Thoracic aorta (tissue), 2 donors: ENCODE results near the gene GPD1. TPM values are rescaled to one million over a fixed set of nuclear protein-coding genes. Genes with fewer than 3 reads are reported as not detected.

Experiments used
- ATAC-seq: fragments of 150-250 bp; one replicate; pipeline ENCODE4 v1.8.0; 2017; ENCODE audit warnings: low read depth; ENCODE audit not compliant: insufficient number of reproducible peaks, low FRiP score
- DNase-seq: peaks from one replicate; pipeline ENCODE4 v3.0.0-alpha.2; 2020; ENCODE audit warnings: low spot score
- H3K27ac ChIP-seq, 2 donors: fragments of 200-600 bp; sonication (generic); 1 replicate in 1 of 2; 2 replicates in 1 of 2; pipeline ENCODE4 v1.5.1; 2016; ENCODE audit warnings: mild to moderate bottlenecking in 2 of 2, moderate library complexity in 2 of 2
- H3K27me3 ChIP-seq: fragments of 200-600 bp; sonication (generic); replicated peaks from 2 replicates; pipeline ENCODE4 v1.6.0; 2016; ENCODE audit warnings: mild to moderate bottlenecking; ENCODE audit not compliant: insufficient read depth
- H3K36me3 ChIP-seq: fragments of 200-600 bp; sonication (generic); one replicate; pipeline ENCODE4 v1.5.1; 2016
- H3K4me1 ChIP-seq, 2 donors: fragments of 200-600 bp; sonication (generic); 1 replicate in 1 of 2; 2 replicates in 1 of 2; pipeline versions ENCODE4 v1.5.1 to v1.6.0; 2016; ENCODE audit warnings: low read depth in 2 of 2, mild to moderate bottlenecking in 1 of 2; ENCODE audit not compliant: control insufficient read depth in 1 of 2
- H3K4me3 ChIP-seq: fragments of 200-600 bp; sonication (generic); 2 replicates; pipeline ENCODE4 v1.5.1; 2016; ENCODE audit warnings: mild to moderate bottlenecking
- H3K9me3 ChIP-seq: fragments of 200-600 bp; sonication (generic); 2 replicates; pipeline ENCODE4 v1.5.1; 2016
- total RNA-seq, 2 donors: library from RNA; depleted of rRNA; stranded (reverse); fragments of >200 nt; gene quantifications; one replicate each; pipeline versions ENCODE4 v1.1.0 to v1.2.3, GENCODE V29; 2016
- TF ChIP-seq, protein P1 (sequence below): fragments of 200-600 bp; sonication (generic); IDR thresholded peaks from one replicate; pipeline ENCODE4 v1.5.1; 2019; ENCODE audit warnings: antibody characterized with exemption

GPD1 gene
- total RNA-seq, 2 donors from 2014 or later: 4.2 to 5.0 TPM

DNA sequence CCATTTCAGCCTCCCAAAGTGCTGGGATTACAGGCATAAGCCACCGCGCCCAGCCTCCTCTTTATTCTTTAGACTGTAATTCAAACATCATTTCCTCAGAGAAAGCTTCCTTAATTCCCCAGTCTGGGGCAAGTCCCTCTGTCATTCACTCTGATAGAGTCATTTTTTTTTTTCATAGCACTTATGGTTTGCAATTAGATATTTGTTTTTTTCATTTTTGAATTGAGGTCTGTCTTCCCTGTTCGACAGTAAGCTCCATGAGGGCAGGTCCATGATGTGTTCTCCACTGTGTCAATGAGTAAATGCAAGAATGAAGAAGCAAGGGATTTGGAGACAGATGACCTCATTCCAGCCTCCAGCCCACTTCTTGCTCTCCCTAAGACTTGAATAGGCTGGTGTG, 34.3 kb upstream of the GPD1 start:
- no peaks in the 10 kb centered on the region for H3K27me3 ChIP-seq
- no peaks in the 10 kb centered on the region for H3K36me3 ChIP-seq
- no peak overlapping the region for H3K4me3 ChIP-seq
- no peaks in the 10 kb centered on the region for H3K9me3 ChIP-seq
- DNase-seq (no peak), ATAC-seq (no peak)
- peaks cover 0 to 19% of the 10 kb centered on the region in 2 donors for H3K4me1 ChIP-seq
- no peak overlapping the region for H3K27ac ChIP-seq
- TF ChIP-seq, protein P1, sequence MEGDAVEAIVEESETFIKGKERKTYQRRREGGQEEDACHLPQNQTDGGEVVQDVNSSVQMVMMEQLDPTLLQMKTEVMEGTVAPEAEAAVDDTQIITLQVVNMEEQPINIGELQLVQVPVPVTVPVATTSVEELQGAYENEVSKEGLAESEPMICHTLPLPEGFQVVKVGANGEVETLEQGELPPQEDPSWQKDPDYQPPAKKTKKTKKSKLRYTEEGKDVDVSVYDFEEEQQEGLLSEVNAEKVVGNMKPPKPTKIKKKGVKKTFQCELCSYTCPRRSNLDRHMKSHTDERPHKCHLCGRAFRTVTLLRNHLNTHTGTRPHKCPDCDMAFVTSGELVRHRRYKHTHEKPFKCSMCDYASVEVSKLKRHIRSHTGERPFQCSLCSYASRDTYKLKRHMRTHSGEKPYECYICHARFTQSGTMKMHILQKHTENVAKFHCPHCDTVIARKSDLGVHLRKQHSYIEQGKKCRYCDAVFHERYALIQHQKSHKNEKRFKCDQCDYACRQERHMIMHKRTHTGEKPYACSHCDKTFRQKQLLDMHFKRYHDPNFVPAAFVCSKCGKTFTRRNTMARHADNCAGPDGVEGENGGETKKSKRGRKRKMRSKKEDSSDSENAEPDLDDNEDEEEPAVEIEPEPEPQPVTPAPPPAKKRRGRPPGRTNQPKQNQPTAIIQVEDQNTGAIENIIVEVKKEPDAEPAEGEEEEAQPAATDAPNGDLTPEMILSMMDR: no peak

DNA sequence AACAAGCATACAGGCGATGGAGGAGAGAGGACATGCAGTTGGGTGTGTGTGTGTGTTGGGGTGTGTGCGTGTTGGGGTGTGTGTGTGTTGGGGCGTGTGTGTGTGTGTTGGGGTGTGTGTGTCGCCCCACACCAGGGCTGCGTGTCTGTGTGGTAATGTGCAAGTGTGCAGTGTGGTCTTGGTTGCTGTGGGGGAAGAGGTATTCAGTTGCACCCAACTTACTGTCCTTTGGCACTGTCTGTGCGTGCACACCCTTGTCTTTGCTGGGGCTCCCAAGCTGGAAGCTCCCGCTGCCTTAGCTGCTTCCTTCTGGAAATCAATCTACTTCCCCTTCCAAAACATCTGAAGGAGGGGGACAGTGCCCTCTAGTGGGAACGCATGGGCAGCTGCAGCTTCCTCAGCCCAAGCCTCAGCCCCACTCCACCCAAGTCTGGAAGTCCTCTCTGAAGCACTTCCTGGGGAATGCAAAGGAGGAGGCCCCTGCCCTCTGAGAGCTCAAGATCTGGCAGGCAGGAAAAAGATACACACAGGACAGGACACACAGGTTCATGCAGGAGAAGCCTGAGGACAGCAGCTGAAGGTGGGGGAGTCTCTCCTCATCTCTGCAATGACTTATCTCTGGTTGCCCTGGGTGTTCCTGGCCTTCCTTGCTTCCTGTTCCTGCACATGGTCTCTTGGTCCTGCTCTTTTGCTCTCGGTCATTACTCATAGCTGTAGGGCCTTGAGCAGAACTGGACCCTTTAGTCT, 33.3 kb upstream of the GPD1 start:
- no peak for DNase-seq
- no peak overlapping the region for H3K27ac ChIP-seq
- ATAC-seq: peak; percentile 51

GRCh38 chr12:50072198-50072907, 31.5 kb upstream of the GPD1 start:
- Histone ChIP-seq H3K27ac (no peak overlapping the region), H3K36me3 (no peaks in the 10 kb centered on the region), H3K4me3 (no peak overlapping the region), H3K4me1 (peaks cover 0 to 3% of the 10 kb centered on the region in 2 donors), H3K9me3 (no peaks in the 10 kb centered on the region), H3K27me3 (no peaks in the 10 kb centered on the region)
- TF ChIP-seq, protein P1: no peak
- DNase-seq (no peak), ATAC-seq (no peak)

More for the DNA sequence above, 33.3 kb upstream of the GPD1 start:
- TF ChIP-seq, protein P1: peak; percentile 87
- no peaks in the 10 kb centered on the region for H3K9me3 ChIP-seq
- H3K4me1 ChIP-seq: peaks cover 0 to 19% of the 10 kb centered on the region in 2 donors
- no peaks in the 10 kb centered on the region for H3K36me3 ChIP-seq
- H3K27me3 ChIP-seq: no peaks in the 10 kb centered on the region
- no peak overlapping the region for H3K4me3 ChIP-seq

DNA sequence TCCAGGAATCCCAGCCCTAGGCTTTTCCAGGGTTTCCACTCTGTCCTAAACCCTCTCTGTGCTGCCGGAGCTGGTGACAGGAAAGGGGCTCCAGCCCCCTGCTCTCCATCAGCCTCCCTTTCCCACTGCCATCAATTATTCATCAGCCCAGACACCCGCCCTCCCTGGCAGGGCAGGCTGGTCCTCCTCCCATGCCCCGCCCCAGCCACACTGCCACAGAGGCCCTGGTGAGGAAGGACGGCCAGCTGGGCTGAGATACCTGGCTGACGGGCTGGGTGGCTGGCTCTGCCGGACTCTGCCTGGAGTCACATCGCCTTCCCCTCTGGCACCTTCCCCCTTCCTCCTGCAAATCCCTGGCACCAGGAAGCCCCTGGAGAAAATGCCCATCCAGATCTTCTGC, 30.6 kb upstream of the GPD1 start:
- DNase-seq: no peak
- H3K4me1 ChIP-seq: peaks cover 0 to 3% of the 10 kb centered on the region in 2 donors
- no peak for ATAC-seq
- no peak overlapping the region for H3K27ac ChIP-seq
- no peak overlapping the region for H3K4me3 ChIP-seq
- TF ChIP-seq, protein P1: no peak
- no peaks in the 10 kb centered on the region for H3K36me3 ChIP-seq
- H3K27me3 ChIP-seq: no peaks in the 10 kb centered on the region
- no peaks in the 10 kb centered on the region for H3K9me3 ChIP-seq

- DNase-seq (no peak), ATAC-seq (no peak)
- H3K9me3 ChIP-seq: no peaks in the 10 kb centered on the region
- peaks cover 0 to 3% of the 10 kb centered on the region in 2 donors for H3K4me1 ChIP-seq
- no peaks in the 10 kb centered on the region for H3K36me3 ChIP-seq
- H3K4me3 ChIP-seq: no peak overlapping the region
- TF ChIP-seq, protein P1: no peak
- no peak overlapping the region for H3K27ac ChIP-seq
- no peaks in the 10 kb centered on the region for H3K27me3 ChIP-seq
These were observed 30.1 kb upstream of the GPD1 start for GRCh38 chr12:50073712-50074111.
